GM12865 (cell line): ENCODE measurements around the gene RABGAP1.

Experiments used
- DNase-seq: peaks from one replicate; pipeline ENCODE4 v3.0.0; 2010; ENCODE audit warnings: low read depth
- H3K4me3 ChIP-seq: 2 replicates; pipeline ENCODE4 v1.5.1; 2011; ENCODE audit warnings: mild to moderate bottlenecking, low read depth, low read length, control low read depth
- CTCF ChIP-seq: IDR thresholded peaks from 2 replicates; pipeline ENCODE4 v1.5.1; 2011; ENCODE audit warnings: low read length, control low read depth, low read depth, inconsistent platforms; ENCODE audit not compliant: insufficient read depth; ENCODE audit errors: missing control alignments

Gene RABGAP1

GRCh38 chr9:123073441-123073840 is 132.6 kb downstream of the RABGAP1 start:
- TF ChIP-seq CTCF = no peak
- no peak overlapping the region for H3K4me3 ChIP-seq
- DNase-seq = peak; percentile 21

GRCh38 chr9:123073991-123074422 is 133.2 kb downstream of the RABGAP1 start:
- TF ChIP-seq CTCF = no peak
- no peak for DNase-seq
- H3K4me3 ChIP-seq = no peak overlapping the region

GRCh38 chr9:123074628-123075027 is 133.8 kb downstream of the RABGAP1 start:
- no peak for TF ChIP-seq CTCF
- DNase-seq = no peak
- no peak overlapping the region for H3K4me3 ChIP-seq

GRCh38 chr9:123080444-123080843 is 139.6 kb downstream of the RABGAP1 start:
- no peak for DNase-seq
- TF ChIP-seq CTCF = no peak
- H3K4me3 ChIP-seq = no peak overlapping the region

GRCh38 chr9:123081824-123082223 is 141.0 kb downstream of the RABGAP1 start:
- DNase-seq = peak; percentile 47
- peak; percentile 56 for TF ChIP-seq CTCF

GRCh38 chr9:123083680-123084079 is 142.9 kb downstream of the RABGAP1 start:
- TF ChIP-seq CTCF = no peak
- H3K4me3 ChIP-seq = no peak overlapping the region
- no peak for DNase-seq

More at GRCh38 chr9:123081824-123082223, 141.0 kb downstream of the RABGAP1 start:
- H3K4me3 ChIP-seq = no peak overlapping the region

- no peak overlapping the region for H3K4me3 ChIP-seq
- no peak for DNase-seq
- TF ChIP-seq CTCF = no peak
Measured at GRCh38 chr9:123084256-123084655, 143.4 kb downstream of the RABGAP1 start.
